Measurements from ENCODE around the gene LRBA.
A peak's percentile ranks its signal among the peaks of the same experiment; 100 is the strongest.
"Not testable (repeated sequence)": the region's sequence is repeated elsewhere in the genome, so short reads cannot be mapped to it uniquely, and the experiment has no call there.

The LRBA gene

DNA sequence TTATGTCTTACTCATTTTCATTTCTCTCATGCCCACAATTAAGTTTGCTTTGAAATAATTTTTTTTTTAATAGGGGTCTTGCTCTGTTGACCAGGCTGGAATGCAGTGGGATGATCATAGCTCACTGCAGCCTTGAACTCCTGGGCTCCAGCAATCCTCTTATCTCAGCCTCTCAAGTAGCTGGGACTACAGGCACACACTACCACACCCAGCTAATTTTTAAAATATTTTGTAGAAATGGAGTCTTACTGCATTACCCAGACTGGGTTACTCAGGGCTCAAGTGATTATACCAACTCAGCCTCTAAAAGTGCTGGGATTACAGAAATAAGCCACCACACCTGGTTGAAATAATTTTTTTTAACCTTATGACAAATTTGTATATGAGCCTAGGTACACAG lies 452.3 kb downstream of the LRBA start:
- H3K4me3 ChIP-seq (ENCODE audit: low read depth, low read length): no peak overlapping the region
- DNase-seq (ENCODE audit: low read depth): no peak
- TF ChIP-seq, protein P1, sequence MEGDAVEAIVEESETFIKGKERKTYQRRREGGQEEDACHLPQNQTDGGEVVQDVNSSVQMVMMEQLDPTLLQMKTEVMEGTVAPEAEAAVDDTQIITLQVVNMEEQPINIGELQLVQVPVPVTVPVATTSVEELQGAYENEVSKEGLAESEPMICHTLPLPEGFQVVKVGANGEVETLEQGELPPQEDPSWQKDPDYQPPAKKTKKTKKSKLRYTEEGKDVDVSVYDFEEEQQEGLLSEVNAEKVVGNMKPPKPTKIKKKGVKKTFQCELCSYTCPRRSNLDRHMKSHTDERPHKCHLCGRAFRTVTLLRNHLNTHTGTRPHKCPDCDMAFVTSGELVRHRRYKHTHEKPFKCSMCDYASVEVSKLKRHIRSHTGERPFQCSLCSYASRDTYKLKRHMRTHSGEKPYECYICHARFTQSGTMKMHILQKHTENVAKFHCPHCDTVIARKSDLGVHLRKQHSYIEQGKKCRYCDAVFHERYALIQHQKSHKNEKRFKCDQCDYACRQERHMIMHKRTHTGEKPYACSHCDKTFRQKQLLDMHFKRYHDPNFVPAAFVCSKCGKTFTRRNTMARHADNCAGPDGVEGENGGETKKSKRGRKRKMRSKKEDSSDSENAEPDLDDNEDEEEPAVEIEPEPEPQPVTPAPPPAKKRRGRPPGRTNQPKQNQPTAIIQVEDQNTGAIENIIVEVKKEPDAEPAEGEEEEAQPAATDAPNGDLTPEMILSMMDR (conservative IDR thresholded peaks at IDR 0.05; ENCODE audit: low read depth, low read length): no peak

DNA sequence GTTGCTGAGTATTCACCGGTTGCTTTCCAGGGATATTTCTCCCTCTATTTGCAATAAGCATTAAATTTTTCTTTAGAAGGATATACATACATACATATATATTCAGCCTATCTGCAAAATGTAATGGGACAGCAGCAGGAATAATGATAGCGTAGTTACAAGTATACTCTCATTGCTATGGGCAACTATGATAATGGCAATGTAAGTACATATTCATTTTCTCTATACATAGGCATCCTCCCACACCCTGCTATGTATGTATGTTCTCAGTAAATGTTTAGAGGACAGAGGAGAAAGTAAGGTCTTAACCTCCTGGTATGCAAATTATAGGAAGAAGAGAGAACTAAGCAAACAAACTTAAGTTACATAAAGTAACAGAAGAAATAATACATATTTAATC lies 452.8 kb downstream of the LRBA start:
- no peak overlapping the region for H3K4me3 ChIP-seq (ENCODE audit: low read depth, low read length)
- TF ChIP-seq, protein P1 (conservative IDR thresholded peaks at IDR 0.05; ENCODE audit: low read depth, low read length): no peak
- DNase-seq (ENCODE audit: low read depth): no peak

DNA sequence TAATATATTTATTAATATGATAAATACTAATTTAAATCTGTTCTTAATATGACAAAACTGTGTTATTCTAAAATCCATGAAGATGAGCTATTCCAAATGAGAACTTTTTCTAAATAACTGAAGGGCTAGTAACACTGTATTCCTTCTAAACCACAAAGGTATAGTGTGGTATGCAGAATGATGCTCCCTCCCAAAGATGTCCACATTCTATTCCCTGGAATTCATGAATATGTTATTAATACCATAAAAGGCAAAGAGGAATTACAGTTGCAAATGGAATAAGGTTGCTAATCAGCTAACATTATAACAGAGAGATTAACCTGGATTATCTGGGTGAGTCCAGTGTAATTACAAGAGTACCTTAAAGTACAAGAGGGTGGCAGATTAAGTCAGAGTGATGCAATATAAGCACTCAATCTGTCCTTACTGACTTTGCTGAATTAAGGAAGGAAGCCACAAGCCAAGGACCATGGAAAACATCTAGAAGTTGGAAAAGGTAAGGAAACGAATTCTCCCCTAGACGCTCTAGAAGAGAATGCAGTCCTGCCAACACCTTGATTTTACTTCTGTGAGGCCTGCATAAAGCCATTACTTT lies 453.8 kb downstream of the LRBA start:
- TF ChIP-seq, protein P1 (conservative IDR thresholded peaks at IDR 0.05; ENCODE audit: low read depth, low read length): no peak
- no peak overlapping the region for H3K4me3 ChIP-seq (ENCODE audit: low read depth, low read length)
- no peak for DNase-seq (ENCODE audit: low read depth)

DNA sequence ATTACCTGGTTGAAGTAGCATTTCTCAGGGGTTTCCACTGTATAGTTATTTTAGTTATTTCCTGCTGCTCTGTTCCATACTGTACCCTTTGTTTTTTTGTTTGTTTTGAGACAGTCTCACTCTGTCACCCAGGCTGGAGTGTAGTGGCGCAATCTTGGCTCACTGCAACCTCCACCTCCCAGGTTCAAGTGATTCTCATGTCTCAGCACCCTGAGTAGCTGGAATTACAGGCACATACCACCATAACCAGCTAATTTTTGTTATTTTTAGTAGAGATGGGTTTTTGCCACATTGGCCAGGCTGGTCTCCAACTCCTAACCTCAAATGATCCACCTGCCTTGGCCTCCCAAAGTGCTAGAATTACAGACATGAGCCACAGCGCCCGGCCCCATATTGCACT lies 457.3 kb downstream of the LRBA start:
- H3K4me3 ChIP-seq (ENCODE audit: low read depth, low read length): not testable (repeated sequence)
- peak; percentile 30 for DNase-seq (ENCODE audit: low read depth)

DNA sequence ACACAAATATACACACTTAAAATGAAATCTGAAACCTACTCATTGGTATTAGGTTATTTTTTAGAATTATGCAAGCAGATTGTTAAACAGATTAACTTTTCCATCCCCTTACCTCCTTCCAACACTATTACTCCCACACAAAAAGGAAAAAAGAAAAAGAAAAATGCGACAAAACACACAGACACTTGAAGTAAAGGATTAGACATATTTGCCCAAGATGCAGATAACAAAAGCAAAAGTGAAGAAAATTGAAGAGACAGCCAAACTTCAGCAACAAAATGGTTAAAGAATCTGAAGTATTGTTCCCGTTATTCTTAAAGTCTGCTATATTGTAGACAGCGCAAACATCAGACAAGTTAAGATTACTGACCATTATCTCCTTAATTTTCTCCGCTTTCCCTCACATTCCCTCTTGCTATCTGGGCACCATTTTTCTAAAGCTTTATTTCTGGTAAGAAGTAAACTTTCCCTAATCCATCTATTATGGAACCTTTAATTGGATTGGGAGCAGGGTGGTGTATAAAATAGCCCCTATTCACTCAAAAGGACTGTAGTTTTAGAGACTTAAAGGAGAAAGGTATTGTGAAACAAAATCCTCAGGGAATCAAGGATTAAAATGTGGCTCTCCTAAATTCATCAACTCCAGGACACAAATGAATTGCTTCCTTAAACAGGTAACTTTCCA lies 467.8 kb downstream of the LRBA start:
- H3K4me3 ChIP-seq (ENCODE audit: low read depth, low read length): no peak overlapping the region
- TF ChIP-seq, protein P1 (conservative IDR thresholded peaks at IDR 0.05; ENCODE audit: low read depth, low read length): no peak
- no peak for DNase-seq (ENCODE audit: low read depth)

DNA sequence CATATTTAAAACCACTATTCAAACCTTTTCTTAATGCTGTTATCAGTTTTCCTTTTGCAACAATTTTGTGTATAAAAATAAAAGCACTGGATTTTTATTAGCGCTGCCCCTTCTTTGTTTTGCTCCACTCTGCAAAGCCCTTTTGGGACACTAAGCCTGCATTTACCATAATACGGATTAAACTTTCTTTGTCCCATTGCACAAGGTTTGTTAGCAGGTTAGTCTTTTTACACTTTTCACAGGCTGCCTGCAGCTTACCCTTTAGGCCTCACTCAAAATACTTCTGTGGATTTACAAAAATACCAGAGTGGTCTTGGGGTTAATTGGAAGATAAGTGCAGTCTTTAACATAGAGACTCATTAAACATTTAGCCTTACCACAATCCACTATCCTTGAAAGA lies 468.8 kb downstream of the LRBA start:
- TF ChIP-seq, protein P1 (conservative IDR thresholded peaks at IDR 0.05; ENCODE audit: low read depth, low read length): no peak
- no peak overlapping the region for H3K4me3 ChIP-seq (ENCODE audit: low read depth, low read length)
- DNase-seq (ENCODE audit: low read depth): no peak

DNA sequence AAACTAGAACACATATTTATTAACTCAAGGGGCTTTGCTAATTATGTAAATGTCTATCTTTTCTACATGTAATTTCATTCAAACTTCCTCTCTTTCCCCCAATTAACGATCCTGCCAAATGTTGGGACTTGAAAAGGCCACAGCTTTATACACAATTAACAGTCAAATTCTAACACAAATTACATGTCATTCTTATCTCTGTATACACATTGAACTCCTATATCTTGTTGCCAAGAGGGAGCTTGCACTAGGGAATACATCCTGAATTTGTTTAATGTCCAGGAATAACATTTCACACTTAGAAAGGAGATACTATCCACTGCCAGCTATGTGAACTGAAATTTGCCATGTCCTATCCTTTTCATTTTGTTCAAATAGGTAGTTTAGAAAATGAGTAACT lies 472.0 kb downstream of the LRBA start:
- no peak for DNase-seq (ENCODE audit: low read depth)
- TF ChIP-seq, protein P1 (conservative IDR thresholded peaks at IDR 0.05; ENCODE audit: low read depth, low read length): no peak
- no peak overlapping the region for H3K4me3 ChIP-seq (ENCODE audit: low read depth, low read length)

Measured in choroid plexus epithelial cell (primary cell).